NCI-H524 (cell line): Measurements from ENCODE around the gene TMIE.

Experiments used
- DNase-seq, 2 experiments: peaks; one replicate each; lab custom pipeline; 2025; lab: John Stamatoyannopoulos, UW

TMIE gene

GRCh38 chr3:46669191-46669999, 31.8 kb upstream of the TMIE start:
- no peak for DNase-seq

- no peak for DNase-seq
Observed at GRCh38 chr3:46670000-46670890, 30.9 kb upstream of the TMIE start.

- DNase-seq = no peak
Observed at GRCh38 chr3:46670891-46671427, 30.2 kb upstream of the TMIE start.

- no peak for DNase-seq
Observed at GRCh38 chr3:46671541-46672348, 29.4 kb upstream of the TMIE start.

- no peak for DNase-seq
Observed at GRCh38 chr3:46672349-46672695, 28.9 kb upstream of the TMIE start.

- DNase-seq = no peak
Observed at GRCh38 chr3:46673151-46674030, 27.8 kb upstream of the TMIE start.

- no peak for DNase-seq
Observed at GRCh38 chr3:46674031-46674845, 27.0 kb upstream of the TMIE start.

- DNase-seq = no peak
Observed at GRCh38 chr3:46675426-46675825, 25.8 kb upstream of the TMIE start.

GRCh38 chr3:46675843-46676567, 25.2 kb upstream of the TMIE start:
- no peak for DNase-seq

- DNase-seq = no peak
Observed at GRCh38 chr3:46676601-46677410, 24.4 kb upstream of the TMIE start.

- DNase-seq = no peak
Observed at GRCh38 chr3:46677411-46677726, 23.8 kb upstream of the TMIE start.

- DNase-seq = no peak
Observed at GRCh38 chr3:46678280-46678679, 22.9 kb upstream of the TMIE start.

- DNase-seq = no peak
Observed at GRCh38 chr3:46679681-46680080, 21.5 kb upstream of the TMIE start.

GRCh38 chr3:46680298-46680826, 20.8 kb upstream of the TMIE start:
- no peak for DNase-seq

- DNase-seq = no peak
Observed at GRCh38 chr3:46681387-46681786, 19.8 kb upstream of the TMIE start.

- DNase-seq = no peak
Observed at GRCh38 chr3:46681856-46682540, 19.2 kb upstream of the TMIE start.

- no peak for DNase-seq
Observed at GRCh38 chr3:46682974-46683373, 18.2 kb upstream of the TMIE start.

GRCh38 chr3:46684891-46685290, 16.3 kb upstream of the TMIE start:
- DNase-seq = no peak
